Memory B cell (primary cell): ENCODE measurements around the gene GPATCH8.

ENCODE experiments used
- ATAC-seq: fragments of 150-1000 bp; cut with Tn5 transposase; 2 replicates; pipeline ENCODE4 v1.10.0; 2021; ENCODE audit warnings: low read depth, mild to moderate bottlenecking, moderate library complexity
- DNase-seq, 2 donors: peaks; one replicate each; pipeline ENCODE4 v3.0.0; 2022; ENCODE audit warnings: low spot score in 2 of 2
- H3K27ac Mint-ChIP-seq: one replicate; pipeline ENCODE4 v1.8.0; 2022; ENCODE audit warnings: mild to moderate bottlenecking, moderate library complexity, mixed read lengths
- H3K27me3 Mint-ChIP-seq: one replicate; pipeline ENCODE4 v1.8.0; 2022; ENCODE audit warnings: mixed read lengths
- H3K36me3 Mint-ChIP-seq: one replicate; pipeline ENCODE4 v1.8.0; 2022; ENCODE audit warnings: mild to moderate bottlenecking, mixed read lengths
- H3K4me1 Mint-ChIP-seq: one replicate; pipeline ENCODE4 v1.8.0; 2022; ENCODE audit warnings: mixed read lengths
- H3K4me3 Mint-ChIP-seq: one replicate; pipeline ENCODE4 v1.8.0; 2022; ENCODE audit warnings: mild to moderate bottlenecking, moderate library complexity, mixed read lengths
- H3K9me3 Mint-ChIP-seq: one replicate; pipeline ENCODE4 v1.8.0; 2022; ENCODE audit warnings: mixed read lengths

Gene GPATCH8

DNA sequence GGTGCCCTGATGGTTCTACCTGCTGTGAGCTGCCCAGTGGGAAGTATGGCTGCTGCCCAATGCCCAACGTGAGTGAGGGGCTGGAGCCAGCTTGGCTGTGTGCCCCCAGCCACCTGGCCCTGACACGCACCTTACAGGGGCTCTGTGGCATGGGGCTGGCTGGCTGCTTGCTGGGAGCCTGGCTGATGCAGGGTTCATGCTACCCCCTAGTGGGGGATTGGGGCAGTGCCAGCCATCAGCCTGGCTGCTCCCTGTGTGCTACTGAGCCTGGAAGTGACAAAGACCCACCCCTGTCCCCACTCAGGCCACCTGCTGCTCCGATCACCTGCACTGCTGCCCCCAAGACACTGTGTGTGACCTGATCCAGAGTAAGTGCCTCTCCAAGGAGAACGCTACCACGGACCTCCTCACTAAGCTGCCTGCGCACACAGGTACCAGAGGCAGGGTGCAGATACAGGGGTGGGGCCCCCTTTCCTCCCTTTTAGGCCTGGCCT is 152.4 kb downstream of the GPATCH8 start:
- Mint-ChIP-seq H3K9me3 (no peaks in the 10 kb centered on the region), H3K27me3 (no peaks in the 10 kb centered on the region), H3K4me3 (no peak overlapping the region), H3K27ac (peak overlapping the region; percentile 38), H3K36me3 (peaks cover 10% of the 10 kb centered on the region), H3K4me1 (peaks cover 35% of the 10 kb centered on the region)
- DNase-seq (peak; percentile 71 to 81), ATAC-seq (peak; percentile 30)

- no peak overlapping the region for H3K27ac Mint-ChIP-seq
- H3K9me3 Mint-ChIP-seq: no peaks in the 10 kb centered on the region
- peaks cover 39% of the 10 kb centered on the region for H3K4me1 Mint-ChIP-seq
- no peak for DNase-seq
- H3K27me3 Mint-ChIP-seq: no peaks in the 10 kb centered on the region
- no peak overlapping the region for H3K4me3 Mint-ChIP-seq
- peaks cover 10% of the 10 kb centered on the region for H3K36me3 Mint-ChIP-seq
- ATAC-seq: no peak
These were observed 153.6 kb downstream of the GPATCH8 start for GRCh38 chr17:44349553-44350070.

DNA sequence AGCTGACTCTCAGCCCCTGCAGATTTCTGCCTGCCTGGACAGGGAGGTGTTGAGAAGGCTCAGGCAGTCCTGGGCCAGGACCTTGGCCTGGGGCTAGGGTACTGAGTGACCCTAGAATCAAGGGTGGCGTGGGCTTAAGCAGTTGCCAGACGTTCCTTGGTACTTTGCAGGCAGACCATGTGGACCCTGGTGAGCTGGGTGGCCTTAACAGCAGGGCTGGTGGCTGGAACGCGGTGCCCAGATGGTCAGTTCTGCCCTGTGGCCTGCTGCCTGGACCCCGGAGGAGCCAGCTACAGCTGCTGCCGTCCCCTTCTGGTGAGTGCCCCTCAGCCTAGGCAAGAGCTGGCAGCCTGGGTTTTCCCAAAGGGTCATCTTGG is 154.2 kb downstream of the GPATCH8 start:
- H3K4me1 Mint-ChIP-seq: peaks cover 39% of the 10 kb centered on the region
- H3K36me3 Mint-ChIP-seq: peaks cover 10% of the 10 kb centered on the region
- ATAC-seq (no peak), DNase-seq (no peak)
- peak overlapping the region; percentile 95 for H3K27ac Mint-ChIP-seq
- no peaks in the 10 kb centered on the region for H3K27me3 Mint-ChIP-seq
- peak overlapping the region; percentile 52 for H3K4me3 Mint-ChIP-seq
- H3K9me3 Mint-ChIP-seq: no peaks in the 10 kb centered on the region

DNA sequence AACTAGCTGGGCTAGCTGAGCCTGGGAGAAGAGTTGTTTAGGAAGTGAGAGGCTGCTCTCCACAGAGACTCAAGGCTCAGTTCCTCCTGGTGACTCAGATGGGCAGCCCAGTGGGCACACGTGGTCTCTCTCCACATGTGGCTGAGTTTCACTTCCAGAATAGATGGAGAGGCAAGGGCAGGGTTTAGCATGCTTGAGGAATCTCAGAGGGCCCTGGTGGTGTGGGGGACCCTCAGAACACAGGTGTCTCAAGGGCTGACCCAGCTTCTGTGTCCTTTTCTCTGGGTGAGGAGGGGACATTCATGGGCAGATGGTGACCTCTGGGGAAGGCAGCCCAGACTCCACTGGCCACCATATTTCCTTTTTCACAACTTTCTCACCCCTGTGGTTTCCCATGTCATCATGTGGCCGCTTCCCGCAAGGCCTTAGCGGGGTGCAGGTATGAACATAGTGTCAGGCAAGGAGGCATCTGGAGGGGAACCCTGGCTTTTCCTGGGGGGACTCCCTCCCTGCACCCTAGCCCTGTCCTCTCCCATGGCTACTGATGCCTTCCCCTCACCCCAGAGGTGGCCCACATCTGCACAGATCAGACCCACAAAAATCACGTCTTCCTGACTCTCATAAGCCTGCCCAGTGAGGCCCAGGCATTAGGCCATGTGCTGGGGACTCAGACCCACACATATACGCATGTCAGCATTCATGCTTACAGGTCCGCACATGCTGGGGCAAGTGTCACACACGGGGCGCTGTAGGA is 154.8 kb downstream of the GPATCH8 start:
- peak; percentile 57 to 72 for DNase-seq
- ATAC-seq: peak; percentile 68
- H3K4me1 Mint-ChIP-seq: peaks cover 39% of the 10 kb centered on the region

More for the DNA sequence above, 154.8 kb downstream of the GPATCH8 start:
- no peaks in the 10 kb centered on the region for H3K9me3 Mint-ChIP-seq
- H3K27me3 Mint-ChIP-seq: no peaks in the 10 kb centered on the region
- peak overlapping the region; percentile 52 for H3K4me3 Mint-ChIP-seq
- peaks cover 10% of the 10 kb centered on the region for H3K36me3 Mint-ChIP-seq
- peak overlapping the region; percentile 95 for H3K27ac Mint-ChIP-seq
